GM13977 (cell line): ENCODE measurements around the gene ARHGDIG.
A peak's percentile ranks its signal among the peaks of the same experiment; 100 is the strongest.
"Not testable (repeated sequence)": the region's sequence is repeated elsewhere in the genome, so short reads cannot be mapped to it uniquely, and the experiment has no call there.

Experiments
- DNase-seq: peaks from one replicate; pipeline ENCODE4 v3.0.0; 2012; ENCODE audit warnings: low spot score
- CTCF ChIP-seq: IDR thresholded peaks from 2 replicates; pipeline ENCODE4 v1.5.1; 2012; ENCODE audit warnings: mild to moderate bottlenecking, control low read depth; ENCODE audit not compliant: insufficient read depth; ENCODE audit errors: extremely low read depth, missing control alignments
- in situ Hi-C: fragments of 300-500 bp; cut with MboI; formaldehyde crosslinking; loops from one replicate; pipeline ENCODE4 v1.12.0; 2022; ENCODE audit warnings: low sequenced_read_pairs, low pct_unique_long_range_greater_than_20kb, mixed read lengths, inconsistent platforms; ENCODE audit not compliant: unreplicated experiment

The ARHGDIG gene

GRCh38 chr16:324451-325334, 44.3 kb downstream of the ARHGDIG start:
- no peak for TF ChIP-seq CTCF
- in situ Hi-C loops, result no loop called here
- DNase-seq, result peak; percentile 78

- in situ Hi-C loops, result no loop called here
- DNase-seq, result no peak
These were observed 45.2 kb downstream of the ARHGDIG start for GRCh38 chr16:325375-326145.

GRCh38 chr16:330741-331140, 50.4 kb downstream of the ARHGDIG start:
- no peak for TF ChIP-seq CTCF
- no peak for DNase-seq
- in situ Hi-C loops, result no loop called here

More at GRCh38 chr16:325375-326145, 45.2 kb downstream of the ARHGDIG start:
- no peak for TF ChIP-seq CTCF

GRCh38 chr16:331181-331814, 50.9 kb downstream of the ARHGDIG start:
- in situ Hi-C loops, DNase-seq: not testable (repeated sequence)
